Esophagus muscularis mucosa (tissue), 4 donors: ENCODE measurements around the gene TOM1L1. TPM values are rescaled to one million over a fixed set of nuclear protein-coding genes. Genes with fewer than 3 reads are reported as not detected.

Experiments used
- DNase-seq: peaks from one replicate; pipeline ENCODE4 v3.0.0-alpha.2; 2017; ENCODE audit errors: extremely low spot score
- H3K27ac ChIP-seq, 4 donors: fragments of 200-600 bp; sonication (generic); replicated peaks in 1 of 4; 1 replicate in 3 of 4; 2 replicates in 1 of 4; pipeline ENCODE4 v1.5.1; 2016 to 2019; ENCODE audit warnings: mild to moderate bottlenecking in 1 of 4
- H3K27me3 ChIP-seq, 4 donors: fragments of 200-600 bp; sonication (generic); one replicate each; pipeline versions ENCODE4 v1.5.1 to v1.6.0; 2016 to 2019
- H3K36me3 ChIP-seq, 4 donors: fragments of 200-600 bp; sonication (generic); one replicate each; pipeline ENCODE4 v1.5.1; 2016 to 2019
- H3K4me1 ChIP-seq, 4 donors: fragments of 200-600 bp; sonication (generic); one replicate each; pipeline ENCODE4 v1.5.1; 2016 to 2019
- H3K4me3 ChIP-seq, 4 donors: fragments of 200-600 bp; sonication (generic); 1 replicate in 2 of 4; 2 replicates in 2 of 4; pipeline ENCODE4 v1.5.1; 2016 to 2019; ENCODE audit warnings: mild to moderate bottlenecking in 4 of 4, moderate library complexity in 1 of 4
- H3K9me3 ChIP-seq, 4 donors: fragments of 200-600 bp; sonication (generic); 1 replicate in 3 of 4; 2 replicates in 1 of 4; pipeline ENCODE4 v1.5.1; 2016 to 2019
- CTCF ChIP-seq, 3 experiments: fragments of 200-600 bp in 2 of 3; fragments of 450-650 bp in 1 of 3; sonication (generic) in 2 of 3; IDR thresholded peaks; one replicate each; pipeline ENCODE4 v1.5.1; 2017 to 2019; ENCODE audit warnings: antibody characterized with exemption in 3 of 3, mild to moderate bottlenecking in 2 of 3, moderate library complexity in 1 of 3
- EP300 ChIP-seq: sonication (generic); formaldehyde crosslinking; IDR thresholded peaks from one replicate; pipeline ENCODE4 v1.6.1; 2017; ENCODE audit warnings: antibody characterized with exemption
- POLR2A ChIP-seq: fragments of 450-650 bp; IDR thresholded peaks from one replicate; pipeline ENCODE4 v1.6.1; 2017; ENCODE audit warnings: antibody characterized with exemption, moderate library complexity, mild to moderate bottlenecking, low read depth
- POLR2AphosphoS5 ChIP-seq, 2 donors: sonication (generic); formaldehyde crosslinking; IDR thresholded peaks; one replicate each; pipeline ENCODE4 v1.6.1; 2017; ENCODE audit warnings: antibody characterized with exemption in 2 of 2
- WGBS: methylation state at CpG from one replicate; pipeline ENCODE4 v1.1.5; 2018; 5-methylcytosine and 5-hydroxymethylcytosine counted together
- intact Hi-C: fragments of 100-400 bp; cut with DNase I; formaldehyde crosslinking; loops from one replicate; pipeline ENCODE4 v1.15.1; 2023
- total RNA-seq, 4 donors: library from RNA; depleted of rRNA; stranded (reverse); fragments of >200 nt; gene quantifications; one replicate each; pipeline versions ENCODE4 v1.1.0 to v1.2.1, GENCODE V29; 2016

TOM1L1 gene
- total RNA-seq, 4 donors from 2014 or later, result 25.8 to 40.7 (median 28.6) TPM

GRCh38 chr17:54945231-54945630, 44.6 kb downstream of the TOM1L1 start:
- Histone ChIP-seq H3K4me3 (no peak overlapping the region), H3K27me3 (no peaks in the 10 kb centered on the region), H3K27ac (no peak overlapping the region), H3K36me3 (peaks cover 0 to 16% (median 0%) of the 10 kb centered on the region in 4 donors), H3K9me3 (no peaks in the 10 kb centered on the region), H3K4me1 (no peaks in the 10 kb centered on the region)
- TF ChIP-seq EP300, result no peak
- TF ChIP-seq CTCF (IDR thresholded peaks at IDR 0.05), result no peak
- TF ChIP-seq POLR2AphosphoS5 (IDR thresholded peaks at IDR 0.05), result no peak
- no peak for TF ChIP-seq POLR2A
- no peak for DNase-seq
- WGBS, result 57% methylated on average over 1 of the region's 1 CpG
- intact Hi-C loops, result no loop called here

GRCh38 chr17:54945671-54946070, 45.0 kb downstream of the TOM1L1 start:
- Histone ChIP-seq H3K9me3 (no peaks in the 10 kb centered on the region), H3K27me3 (no peaks in the 10 kb centered on the region), H3K27ac (no peak overlapping the region), H3K4me1 (no peaks in the 10 kb centered on the region), H3K36me3 (peaks cover 0 to 18% (median under 1%) of the 10 kb centered on the region in 4 donors), H3K4me3 (no peak overlapping the region)
- no peak for TF ChIP-seq POLR2A
- TF ChIP-seq CTCF (IDR thresholded peaks at IDR 0.05), result no peak
- TF ChIP-seq POLR2AphosphoS5 (IDR thresholded peaks at IDR 0.05), result no peak
- TF ChIP-seq EP300, result no peak
- intact Hi-C loops, result no loop called here
- WGBS, result 92% methylated on average over 1 of the region's 1 CpG
- DNase-seq, result no peak

DNA sequence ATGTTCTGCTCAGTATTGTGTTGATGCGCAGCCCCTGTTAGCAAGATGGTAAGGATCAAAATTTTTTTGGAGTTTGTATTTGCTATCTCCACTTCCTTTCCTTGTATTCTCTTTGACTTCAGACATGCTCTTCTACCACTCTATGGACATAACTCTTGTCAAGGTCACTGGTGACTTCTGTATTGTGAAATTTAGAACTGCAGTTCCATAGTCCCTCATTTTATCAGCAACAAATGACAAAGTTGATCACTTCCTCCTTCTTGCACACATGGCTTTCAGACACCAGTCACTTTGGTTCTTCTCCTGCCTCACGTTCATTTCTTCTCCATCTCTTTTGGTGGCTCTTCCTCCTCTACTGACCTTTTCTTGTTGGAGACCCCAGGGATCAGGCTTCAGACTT, 46.7 kb downstream of the TOM1L1 start:
- no peak overlapping the region for H3K4me3 ChIP-seq
- no peaks in the 10 kb centered on the region for H3K4me1 ChIP-seq
- peaks cover 0 to 25% (median 4%) of the 10 kb centered on the region in 4 donors for H3K36me3 ChIP-seq
- no peaks in the 10 kb centered on the region for H3K27me3 ChIP-seq
- H3K27ac ChIP-seq, result no peak overlapping the region
- WGBS, result 92% methylated on average over 2 of the region's 2 CpGs
- no peak for DNase-seq
- no peaks in the 10 kb centered on the region for H3K9me3 ChIP-seq
- TF ChIP-seq EP300 (no peak), POLR2AphosphoS5 (IDR thresholded peaks at IDR 0.05) (no peak), POLR2A (no peak), CTCF (IDR thresholded peaks at IDR 0.05) (no peak)
- intact Hi-C loops, result no loop called here

DNA sequence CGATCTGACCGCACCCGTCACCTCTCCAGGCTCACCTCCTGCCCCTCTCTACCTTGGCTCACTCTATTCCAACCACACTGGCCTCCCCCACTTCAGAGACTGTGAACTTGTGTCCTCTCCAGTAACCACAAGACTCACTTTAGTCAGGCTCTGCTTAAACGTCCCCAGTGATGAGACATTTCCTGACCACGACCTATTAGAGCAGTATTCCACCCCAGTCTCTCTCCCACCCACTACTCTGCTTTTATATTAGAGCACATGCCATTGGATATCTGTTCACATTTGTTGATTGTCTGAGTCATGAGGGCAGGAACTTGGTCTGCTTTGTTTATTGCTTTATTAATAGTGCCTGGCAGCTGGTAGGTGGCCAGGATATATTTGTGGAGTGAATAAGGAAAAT, 47.7 kb downstream of the TOM1L1 start:
- H3K4me1 ChIP-seq, result no peaks in the 10 kb centered on the region
- H3K9me3 ChIP-seq, result no peaks in the 10 kb centered on the region
- TF ChIP-seq CTCF (IDR thresholded peaks at IDR 0.05) (no peak), POLR2AphosphoS5 (IDR thresholded peaks at IDR 0.05) (no peak), POLR2A (no peak), EP300 (no peak)
- no peaks in the 10 kb centered on the region for H3K27me3 ChIP-seq
- no peak for DNase-seq
- WGBS, result 68% methylated on average over 5 of the region's 5 CpGs
- intact Hi-C loops, result no loop called here
- H3K27ac ChIP-seq, result no peak overlapping the region
- no peak overlapping the region for H3K4me3 ChIP-seq
- peaks cover 0 to 34% (median 10%) of the 10 kb centered on the region in 4 donors for H3K36me3 ChIP-seq

GRCh38 chr17:54950116-54950515, 49.5 kb downstream of the TOM1L1 start:
- peaks cover 0 to 51% (median 21%) of the 10 kb centered on the region in 4 donors for H3K36me3 ChIP-seq
- H3K27ac ChIP-seq, result no peak overlapping the region
- TF ChIP-seq POLR2A, result no peak
- TF ChIP-seq EP300, result no peak
- H3K4me3 ChIP-seq, result no peak overlapping the region
- no peaks in the 10 kb centered on the region for H3K27me3 ChIP-seq
- DNase-seq, result no peak
- WGBS, result 85% methylated on average over 2 of the region's 2 CpGs
- intact Hi-C loops, result no loop called here
- H3K9me3 ChIP-seq, result no peaks in the 10 kb centered on the region
- no peaks in the 10 kb centered on the region for H3K4me1 ChIP-seq
